Endothelial cell of hepatic sinusoid (primary cell): ENCODE measurements around the gene ABCA10.

ENCODE experiments used
- in situ Hi-C: cut with HindIII; loops from 2 replicates; pipeline ENCODE4 v1.10.0; 2017; ENCODE audit warnings: low sequenced_read_pairs

ABCA10 gene

GRCh38 chr17:69111794-69112193 is 116.8 kb downstream of the ABCA10 start:
- in situ Hi-C loops, result no loop called here

- in situ Hi-C loops, result no loop called here
Measured at GRCh38 chr17:69105907-69106730, 122.5 kb downstream of the ABCA10 start.

GRCh38 chr17:69103557-69104233 is 124.9 kb downstream of the ABCA10 start:
- in situ Hi-C loops, result no loop called here

- in situ Hi-C loops, result no loop called here
Measured at GRCh38 chr17:69098625-69099024, 130.0 kb downstream of the ABCA10 start.
